Activated naive CD4-positive, alpha-beta T cell (primary cell): ENCODE results near the gene SLC25A45.
A peak's percentile ranks its signal among the peaks of the same experiment; 100 is the strongest.
"Not testable (repeated sequence)": the region's sequence is repeated elsewhere in the genome, so short reads cannot be mapped to it uniquely, and the experiment has no call there.

Experiments
- DNase-seq, 4 experiments: peaks; one replicate each; lab custom pipeline; 2025; lab: John Stamatoyannopoulos, UW

SLC25A45 gene

GRCh38 chr11:65362966-65363365, 19.5 kb downstream of the SLC25A45 start:
- no peak for DNase-seq

GRCh38 chr11:65362320-65362931, 20.0 kb downstream of the SLC25A45 start:
- DNase-seq = no peak

- DNase-seq = no peak
Observed at GRCh38 chr11:65357856-65358356, 24.5 kb downstream of the SLC25A45 start.

GRCh38 chr11:65356394-65356972, 26.0 kb downstream of the SLC25A45 start:
- no peak for DNase-seq

- no peak for DNase-seq
Observed at GRCh38 chr11:65355776-65356393, 26.6 kb downstream of the SLC25A45 start.

- DNase-seq = peak in 2 of 4 experiments; percentile 28 to 58
Observed at GRCh38 chr11:65355013-65355775, 27.3 kb downstream of the SLC25A45 start.

GRCh38 chr11:65354265-65355012, 28.0 kb downstream of the SLC25A45 start, which contains the start of gene TIGD3:
TIGD3 (plus strand) TSS chr11:65354751; CDS start chr11:65355809, 1,058 bp downstream.
- peak; percentile 78 to 96 (median 88) for DNase-seq

- no peak for DNase-seq
Observed at GRCh38 chr11:65353900-65354264, 28.6 kb downstream of the SLC25A45 start.

- DNase-seq = no peak
Observed at GRCh38 chr11:65353376-65353775, 29.1 kb downstream of the SLC25A45 start.

GRCh38 chr11:65352783-65353182, 29.7 kb downstream of the SLC25A45 start:
- DNase-seq = no peak

GRCh38 chr11:65351511-65351910, 30.9 kb downstream of the SLC25A45 start:
- no peak for DNase-seq

- DNase-seq = no peak
Observed at GRCh38 chr11:65341856-65342255, 40.6 kb downstream of the SLC25A45 start.

GRCh38 chr11:65340226-65340625, 42.2 kb downstream of the SLC25A45 start:
- DNase-seq = no peak

- no peak for DNase-seq
Observed at GRCh38 chr11:65338676-65339075, 43.8 kb downstream of the SLC25A45 start.

GRCh38 chr11:65334696-65335295, 47.6 kb downstream of the SLC25A45 start:
- no peak for DNase-seq

GRCh38 chr11:65332591-65332990, 49.9 kb downstream of the SLC25A45 start:
- DNase-seq = not testable (repeated sequence)

GRCh38 chr11:65330544-65330943, 51.9 kb downstream of the SLC25A45 start:
- no peak for DNase-seq

- DNase-seq = peak; percentile 29 to 72 (median 65)
Observed at GRCh38 chr11:65329944-65330403, 52.5 kb downstream of the SLC25A45 start.

GRCh38 chr11:65329478-65329877, 53.0 kb downstream of the SLC25A45 start:
- no peak for DNase-seq

GRCh38 chr11:65327021-65327420, 55.4 kb downstream of the SLC25A45 start:
- DNase-seq = no peak

- no peak for DNase-seq
Observed at GRCh38 chr11:65325435-65325834, 57.0 kb downstream of the SLC25A45 start.
